ENCODE data around the gene CAPSL.
A peak's percentile ranks its signal among the peaks of the same experiment; 100 is the strongest.

Gene CAPSL

GRCh38 chr5:35878079-35878478 lies 60.3 kb downstream of the CAPSL start:
- peak overlapping the region; percentile 75 for H3K27ac Mint-ChIP-seq
- H3K4me1 Mint-ChIP-seq: peaks cover 94% of the 10 kb centered on the region
- CTCF ChIA-PET: no interaction called here

GRCh38 chr5:35877655-35878054 lies 60.8 kb downstream of the CAPSL start:
- CTCF ChIA-PET: no interaction called here
- H3K4me1 Mint-ChIP-seq: peaks cover 93% of the 10 kb centered on the region
- H3K27me3 Mint-ChIP-seq: no peaks in the 10 kb centered on the region
- no peak for DNase-seq
- peaks cover 1% of the 10 kb centered on the region for H3K9me3 Mint-ChIP-seq
- no peak overlapping the region for H3K4me3 Mint-ChIP-seq
- peaks cover 89% of the 10 kb centered on the region for H3K36me3 Mint-ChIP-seq
- H3K27ac Mint-ChIP-seq: peak overlapping the region; percentile 75

More at GRCh38 chr5:35878079-35878478, 60.3 kb downstream of the CAPSL start:
- Mint-ChIP-seq H3K27me3 (no peaks in the 10 kb centered on the region), H3K4me3 (no peak overlapping the region), H3K9me3 (peaks cover 1% of the 10 kb centered on the region), H3K36me3 (peaks cover 90% of the 10 kb centered on the region)
- no peak for DNase-seq

DNA sequence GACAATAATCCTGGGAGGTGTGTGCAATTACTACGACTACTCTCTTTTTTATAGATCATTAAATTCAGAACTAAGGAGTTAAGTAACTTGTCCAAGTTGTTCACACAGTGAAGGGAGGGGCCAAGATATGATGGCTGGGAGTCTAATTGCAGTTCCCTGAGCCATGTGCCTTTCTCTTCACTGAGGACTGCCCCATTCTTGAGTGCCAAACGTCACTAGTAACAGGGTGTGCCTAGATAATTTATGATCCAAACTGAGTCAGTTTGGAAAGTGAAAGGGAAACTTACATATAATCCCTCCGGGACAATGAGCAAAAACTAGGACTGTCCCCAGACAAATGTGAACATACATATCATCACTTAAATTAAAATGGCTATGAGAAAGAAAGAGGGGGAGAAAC lies 61.5 kb downstream of the CAPSL start:
- no peak for DNase-seq
- Mint-ChIP-seq H3K4me1 (peaks cover 90% of the 10 kb centered on the region), H3K27ac (peak overlapping the region; percentile 75), H3K27me3 (no peaks in the 10 kb centered on the region), H3K9me3 (peaks cover 1% of the 10 kb centered on the region), H3K36me3 (peaks cover 92% of the 10 kb centered on the region), H3K4me3 (no peak overlapping the region)
- CTCF ChIA-PET: no interaction called here

DNA sequence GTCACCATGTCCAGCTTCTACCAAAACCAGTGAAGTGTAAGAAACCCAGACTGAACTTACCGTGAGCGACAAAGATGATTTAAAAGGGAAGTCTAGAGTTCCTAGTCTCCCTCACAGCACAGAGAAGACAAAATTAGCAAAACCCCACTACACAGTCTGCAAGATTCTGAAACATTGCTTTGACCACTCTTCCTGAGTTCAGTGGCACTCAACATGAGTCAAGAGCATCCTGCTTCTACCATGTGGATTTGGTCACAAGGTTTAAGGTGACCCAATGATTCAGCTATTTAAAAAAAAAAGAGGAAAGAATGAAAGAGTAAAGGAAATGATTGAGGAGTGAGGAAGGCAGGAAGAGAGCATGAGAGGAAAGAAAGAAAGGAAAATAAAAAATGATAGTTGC lies 62.0 kb downstream of the CAPSL start:
- Mint-ChIP-seq H3K9me3 (peaks cover 1% of the 10 kb centered on the region), H3K4me1 (peaks cover 90% of the 10 kb centered on the region), H3K27ac (peak overlapping the region; percentile 75), H3K27me3 (no peaks in the 10 kb centered on the region), H3K36me3 (peaks cover 95% of the 10 kb centered on the region), H3K4me3 (no peak overlapping the region)
- CTCF ChIA-PET: no interaction called here
- DNase-seq: no peak

GRCh38 chr5:35870605-35871004 lies 67.8 kb downstream of the CAPSL start:
- Mint-ChIP-seq H3K36me3 (peaks cover 91% of the 10 kb centered on the region), H3K9me3 (peaks cover 2% of the 10 kb centered on the region), H3K4me3 (no peak overlapping the region), H3K27ac (no peak overlapping the region), H3K27me3 (no peaks in the 10 kb centered on the region), H3K4me1 (peaks cover 85% of the 10 kb centered on the region)
- no peak for DNase-seq
- CTCF ChIA-PET: interaction anchor here (1.5 to 1.7 kb wide), 2 partner anchors 9 to 43 kb away, joined by 4 to 6 read pairs; no protein-coding TSS in a partner anchor

DNA sequence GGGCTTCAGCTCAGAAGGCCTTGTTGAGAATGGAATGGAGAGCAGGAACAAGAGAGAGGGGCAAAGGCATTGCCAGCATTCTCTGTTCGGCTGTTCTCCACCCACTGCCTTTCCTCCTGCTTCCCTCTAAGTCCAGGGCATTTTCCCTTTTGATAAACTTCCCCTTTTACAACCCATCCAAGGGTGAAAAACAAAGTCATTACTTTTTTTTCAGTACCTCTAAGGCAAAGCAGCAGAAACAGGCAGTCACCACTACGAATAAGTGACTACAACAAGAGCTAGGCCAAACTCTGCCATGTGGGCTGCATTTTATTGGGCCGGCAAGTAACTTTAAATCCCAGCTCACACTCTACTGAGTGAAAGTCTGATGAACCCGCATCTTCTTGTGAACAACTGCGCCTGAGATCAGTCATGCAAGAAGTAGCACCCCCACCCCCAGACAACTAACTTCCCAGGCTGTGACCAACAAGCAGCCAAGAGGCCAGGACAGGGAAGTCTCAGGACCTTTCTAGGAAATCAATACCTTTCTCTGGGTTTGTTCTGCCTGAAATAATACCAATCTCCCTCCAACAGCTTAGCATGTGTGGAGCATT lies 68.6 kb downstream of the CAPSL start:
- no peak for DNase-seq
- H3K9me3 Mint-ChIP-seq: peaks cover 9% of the 10 kb centered on the region
- CTCF ChIA-PET: interaction anchor here (1.3 to 1.7 kb wide), 5 partner anchors 10 to 218 kb away, joined by 3 to 6 read pairs (median 4); no protein-coding TSS in a partner anchor
- H3K4me1 Mint-ChIP-seq: peaks cover 85% of the 10 kb centered on the region
- no peaks in the 10 kb centered on the region for H3K27me3 Mint-ChIP-seq
- peak overlapping the region; percentile 70 for H3K27ac Mint-ChIP-seq
- no peak overlapping the region for H3K4me3 Mint-ChIP-seq
- H3K36me3 Mint-ChIP-seq: peaks cover 91% of the 10 kb centered on the region

DNA sequence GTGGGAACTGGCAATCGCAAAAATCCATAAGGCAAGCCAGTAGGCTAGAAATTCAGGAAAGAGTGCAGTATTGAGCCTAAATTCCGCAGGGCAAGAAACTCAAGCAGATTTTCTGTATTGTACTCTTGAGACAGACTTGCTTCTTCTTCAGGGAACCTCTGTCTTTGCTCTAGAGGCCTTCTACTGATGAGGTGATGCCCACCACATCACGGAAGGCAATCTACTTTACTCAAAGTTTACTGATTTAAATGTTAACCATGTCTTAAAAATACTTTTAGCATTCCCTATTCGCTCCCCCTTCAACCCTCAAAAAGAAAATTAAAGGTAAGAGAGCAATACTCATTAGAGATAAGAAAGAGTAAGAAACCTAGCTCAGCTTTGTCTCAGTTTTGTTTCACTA lies 70.4 kb downstream of the CAPSL start:
- Mint-ChIP-seq H3K27ac (peak overlapping the region; percentile 6), H3K9me3 (peaks cover 16% of the 10 kb centered on the region), H3K4me1 (peaks cover 83% of the 10 kb centered on the region), H3K27me3 (no peaks in the 10 kb centered on the region), H3K36me3 (peaks cover 89% of the 10 kb centered on the region), H3K4me3 (no peak overlapping the region)
- CTCF ChIA-PET: interaction anchor here (1.8 kb wide), 1 partner anchor 89 kb away, joined by 6 read pairs; no protein-coding TSS in a partner anchor
- no peak for DNase-seq

GRCh38 chr5:35863159-35863558 lies 75.3 kb downstream of the CAPSL start:
- CTCF ChIA-PET: interaction anchor here (0.6 to 3.6 kb wide), 6 partner anchors 36 to 175 kb away, joined by 3 to 21 read pairs (median 6); no protein-coding TSS in a partner anchor
- Mint-ChIP-seq H3K27me3 (no peaks in the 10 kb centered on the region), H3K9me3 (peaks cover 15% of the 10 kb centered on the region), H3K4me3 (peak overlapping the region; percentile 90), H3K27ac (peak overlapping the region; percentile 88), H3K36me3 (peaks cover 90% of the 10 kb centered on the region), H3K4me1 (peaks cover 76% of the 10 kb centered on the region)
- DNase-seq: peak; percentile 45

- Mint-ChIP-seq H3K4me3 (peak overlapping the region; percentile 90), H3K9me3 (peaks cover 15% of the 10 kb centered on the region), H3K4me1 (peaks cover 67% of the 10 kb centered on the region), H3K27me3 (no peaks in the 10 kb centered on the region), H3K27ac (peak overlapping the region; percentile 87), H3K36me3 (peaks cover 88% of the 10 kb centered on the region)
- CTCF ChIA-PET: interaction anchor here (1.5 to 3.6 kb wide), 4 partner anchors 62 to 211 kb away, joined by 3 to 21 read pairs (median 12); no protein-coding TSS in a partner anchor
- DNase-seq: no peak
These were observed 76.3 kb downstream of the CAPSL start for GRCh38 chr5:35862126-35862525.

- CTCF ChIA-PET: interaction anchor here (1.5 to 3.6 kb wide), 4 partner anchors 62 to 210 kb away, joined by 3 to 21 read pairs (median 12); no protein-coding TSS in a partner anchor
- H3K27me3 Mint-ChIP-seq: no peaks in the 10 kb centered on the region
- peaks cover 15% of the 10 kb centered on the region for H3K9me3 Mint-ChIP-seq
- H3K36me3 Mint-ChIP-seq: peaks cover 87% of the 10 kb centered on the region
- peak overlapping the region; percentile 90 for H3K4me3 Mint-ChIP-seq
- DNase-seq: no peak
- peak overlapping the region; percentile 87 for H3K27ac Mint-ChIP-seq
- peaks cover 66% of the 10 kb centered on the region for H3K4me1 Mint-ChIP-seq
These were observed 76.7 kb downstream of the CAPSL start for GRCh38 chr5:35861718-35862117.

DNA sequence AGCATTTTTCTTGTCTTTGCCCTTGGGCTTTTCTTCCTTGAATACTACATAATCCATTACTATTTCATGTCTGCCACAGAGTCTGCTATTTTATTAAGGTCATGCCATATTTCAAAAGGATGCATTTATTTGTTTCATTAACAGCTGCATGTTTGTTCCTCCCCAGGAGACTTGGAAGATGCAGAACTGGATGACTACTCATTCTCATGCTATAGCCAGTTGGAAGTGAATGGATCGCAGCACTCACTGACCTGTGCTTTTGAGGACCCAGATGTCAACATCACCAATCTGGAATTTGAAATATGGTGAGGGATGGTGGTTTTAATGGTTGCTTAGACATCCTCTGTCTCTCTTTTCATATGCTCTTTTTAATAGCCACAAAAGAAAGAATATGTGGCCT lies 77.7 kb downstream of the CAPSL start:
- H3K27me3 Mint-ChIP-seq: no peaks in the 10 kb centered on the region
- peaks cover 82% of the 10 kb centered on the region for H3K36me3 Mint-ChIP-seq
- peak overlapping the region; percentile 90 for H3K4me3 Mint-ChIP-seq
- H3K27ac Mint-ChIP-seq: peak overlapping the region; percentile 87
- no peak for DNase-seq
- peaks cover 15% of the 10 kb centered on the region for H3K9me3 Mint-ChIP-seq
- CTCF ChIA-PET: interaction anchor here (0.8 to 3.6 kb wide), 4 partner anchors 15 to 64 kb away, joined by 3 to 17 read pairs (median 4); no protein-coding TSS in a partner anchor
- H3K4me1 Mint-ChIP-seq: peaks cover 67% of the 10 kb centered on the region

DNA sequence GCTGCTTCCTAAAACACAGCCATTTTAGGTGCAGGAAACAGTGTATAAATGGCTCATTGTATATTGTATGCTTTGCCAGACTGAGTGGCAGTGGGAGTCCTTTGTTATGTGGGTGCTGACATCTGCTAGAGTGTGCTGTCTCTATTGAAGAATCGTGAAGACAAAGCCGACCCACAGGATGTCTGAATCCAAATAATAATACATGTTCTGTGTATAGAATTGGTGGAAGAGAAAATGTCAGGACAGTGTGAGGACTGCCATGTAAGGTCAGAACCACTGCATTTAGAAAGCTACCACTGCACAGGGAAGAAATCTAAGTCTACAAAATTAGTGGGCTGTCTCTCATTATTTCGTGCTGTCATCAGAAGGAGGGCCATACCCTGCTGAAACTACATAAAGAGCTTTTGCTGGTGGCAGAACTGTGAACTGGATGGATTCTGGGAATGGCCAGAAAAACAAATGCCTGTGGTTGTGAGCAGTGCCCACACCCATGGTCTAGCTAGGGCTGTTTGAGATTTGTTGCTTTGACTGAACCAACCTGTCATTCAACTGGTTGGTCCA lies 79.2 kb downstream of the CAPSL start:
- peak; percentile 51 for DNase-seq
- H3K27ac Mint-ChIP-seq: peak overlapping the region; percentile 87

DNA sequence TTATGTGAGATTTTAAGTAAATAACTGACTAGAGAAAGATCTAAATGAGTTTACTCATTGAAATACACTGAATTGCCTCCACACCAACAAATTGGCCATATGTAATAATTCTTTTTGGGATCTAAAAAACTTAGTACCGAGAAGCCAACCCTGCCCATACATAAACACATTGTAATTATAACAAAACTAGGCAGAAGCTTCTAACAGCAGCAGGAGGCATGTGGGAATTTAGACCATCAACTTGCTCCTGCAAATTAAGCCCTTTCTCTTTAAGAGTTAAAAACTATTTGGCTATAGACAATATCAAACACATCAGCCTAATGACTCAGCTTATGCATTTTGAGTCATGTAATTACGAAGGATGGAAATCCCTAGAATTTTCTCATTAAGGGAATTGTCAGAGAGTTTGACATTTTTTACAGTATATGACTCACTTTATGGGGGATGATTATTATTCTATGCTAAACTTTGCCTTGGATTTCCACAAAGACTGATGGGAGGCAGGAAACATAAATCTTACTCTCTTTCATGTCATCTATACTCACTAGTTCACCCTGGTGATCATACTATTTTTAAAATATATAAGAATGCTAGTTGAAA lies 80.7 kb downstream of the CAPSL start:
- Mint-ChIP-seq H3K4me3 (peak overlapping the region; percentile 84), H3K27ac (peak overlapping the region; percentile 99)
- DNase-seq: no peak

More for the DNA sequence above, 79.2 kb downstream of the CAPSL start:
- Mint-ChIP-seq H3K9me3 (peaks cover 2% of the 10 kb centered on the region), H3K36me3 (peaks cover 70% of the 10 kb centered on the region), H3K27me3 (no peaks in the 10 kb centered on the region), H3K4me1 (peaks cover 68% of the 10 kb centered on the region), H3K4me3 (peak overlapping the region; percentile 90)
- CTCF ChIA-PET: interaction anchor here (1.0 to 2.2 kb wide), 12 partner anchors 22 to 80 kb away, joined by 3 to 9 read pairs (median 5); no protein-coding TSS in a partner anchor

DNA sequence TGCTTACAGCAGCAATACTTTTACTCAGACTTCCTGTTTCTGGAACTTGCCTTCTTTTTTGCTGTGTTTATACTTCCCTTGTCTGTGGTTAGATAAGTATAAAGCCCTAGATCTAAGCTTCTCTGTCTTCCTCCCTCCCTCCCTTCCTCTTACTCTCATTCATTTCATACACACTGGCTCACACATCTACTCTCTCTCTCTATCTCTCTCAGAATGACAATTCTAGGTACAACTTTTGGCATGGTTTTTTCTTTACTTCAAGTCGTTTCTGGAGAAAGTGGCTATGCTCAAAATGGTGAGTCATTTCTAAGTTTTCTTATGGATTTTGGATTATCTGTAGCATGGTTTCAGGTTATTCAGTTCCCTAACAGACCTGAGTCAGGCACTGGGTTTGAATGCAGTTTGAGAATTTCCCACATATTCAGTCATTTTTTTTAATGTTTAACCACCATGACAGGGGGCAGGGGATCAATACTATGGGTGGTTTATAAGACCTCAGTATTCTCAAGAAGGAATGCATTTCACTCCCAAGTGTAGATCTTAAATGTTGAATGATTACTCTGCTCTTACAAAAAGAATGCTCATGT lies 81.6 kb downstream of the CAPSL start, which contains the start of gene IL7R:
Gene IL7R (plus strand): TSS at position 127 of the 587 bp plus-strand sequence. CDS start 87 bp downstream, at position 214.
- Mint-ChIP-seq H3K4me3 (peak within 1 kb of the TSS; percentile 84), H3K27me3 (no peaks in the 10 kb centered on the region), H3K36me3 (peaks cover 53% of the 10 kb centered on the region), H3K9me3 (no peaks in the 10 kb centered on the region), H3K4me1 (peaks cover 69% of the 10 kb centered on the region), H3K27ac (peak within 1 kb of the TSS; percentile 99)
- CTCF ChIA-PET: interaction anchor here (0.7 to 3.1 kb wide), 11 partner anchors 27 to 206 kb away, joined by 3 to 6 read pairs (median 4); no protein-coding TSS in a partner anchor
- no peak for DNase-seq

More for the DNA sequence above, 80.7 kb downstream of the CAPSL start:
- CTCF ChIA-PET: interaction anchor here (0.6 to 3.1 kb wide), 10 partner anchors 30 to 207 kb away, joined by 3 to 8 read pairs (median 5); no protein-coding TSS in a partner anchor
- no peaks in the 10 kb centered on the region for H3K27me3 Mint-ChIP-seq
- peaks cover 69% of the 10 kb centered on the region for H3K4me1 Mint-ChIP-seq
- H3K36me3 Mint-ChIP-seq: peaks cover 59% of the 10 kb centered on the region
- no peaks in the 10 kb centered on the region for H3K9me3 Mint-ChIP-seq

Data from activated naive CD4-positive, alpha-beta T cell treated with anti-CD3 and anti-CD28 coated beads, Interleukin-2, amount 10 ng/mL, durations not matched to agents 7 days and 5 days (primary cell).